ENCODE results near the gene CDON.

- TF ChIP-seq CTCF (IDR thresholded peaks at IDR 0.05; ENCODE audit: borderline replicate concordance, extremely low read depth, low read length, poor library complexity, severe bottlenecking), result no peak
- TF ChIP-seq EZH2 (IDR thresholded peaks at IDR 0.05; ENCODE audit: borderline replicate concordance, low read depth, low read length, severe bottlenecking), result no peak
Measured at GRCh38 chr11:126098204-126098769, 35.6 kb upstream of the CDON start.

Measured in DND-41 (cell line).